ENCODE data around the gene RNF14. TPM values are rescaled to one million over a fixed set of nuclear protein-coding genes. Genes with fewer than 3 reads are reported as not detected.

Gene RNF14
- total and polyA plus RNA-seq, 2 donors (not counting 1 experiment from before 2014, with no cell fraction given): 10.5 to 26.6 TPM

DNA sequence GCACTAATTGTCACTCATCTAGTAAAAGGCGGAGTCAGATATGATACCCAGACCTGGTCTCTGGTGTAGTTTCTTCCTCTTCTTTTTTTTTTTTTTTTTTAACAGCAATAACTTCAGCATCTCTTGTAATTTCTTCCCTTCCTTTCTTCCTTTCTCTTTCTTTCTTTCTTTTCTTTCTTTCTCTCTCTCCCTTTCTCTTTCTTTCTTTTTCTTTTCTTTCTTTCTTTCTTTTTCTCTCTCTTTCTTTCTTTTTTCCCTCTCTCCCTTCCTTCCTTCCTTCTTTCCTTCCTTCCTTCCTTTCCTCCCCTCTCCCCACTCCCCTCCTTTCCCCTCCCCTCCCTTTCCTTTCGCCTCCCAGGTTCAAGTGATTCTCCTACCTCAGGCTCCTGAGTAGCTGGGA is 69.8 kb downstream of the RNF14 start:
- Mint-ChIP-seq H3K27me3 (peaks cover 23% of the 10 kb centered on the region), H3K9me3 (ENCODE audit: insufficient read depth) (no peaks in the 10 kb centered on the region), H3K4me1 (no peaks in the 10 kb centered on the region), H3K27ac (no peak overlapping the region), H3K4me3 (no peak overlapping the region)
- no peak overlapping the region for H3K4me2 ChIP-seq (replicated peaks; ENCODE audit: low read depth, low read length, poor library complexity, severe bottlenecking)
- TF ChIP-seq EZH2 (IDR thresholded peaks at IDR 0.05; ENCODE audit: borderline replicate concordance, insufficient read depth, low read depth, low read length, poor library complexity, severe bottlenecking): no peak
- TF ChIP-seq, protein P1, sequence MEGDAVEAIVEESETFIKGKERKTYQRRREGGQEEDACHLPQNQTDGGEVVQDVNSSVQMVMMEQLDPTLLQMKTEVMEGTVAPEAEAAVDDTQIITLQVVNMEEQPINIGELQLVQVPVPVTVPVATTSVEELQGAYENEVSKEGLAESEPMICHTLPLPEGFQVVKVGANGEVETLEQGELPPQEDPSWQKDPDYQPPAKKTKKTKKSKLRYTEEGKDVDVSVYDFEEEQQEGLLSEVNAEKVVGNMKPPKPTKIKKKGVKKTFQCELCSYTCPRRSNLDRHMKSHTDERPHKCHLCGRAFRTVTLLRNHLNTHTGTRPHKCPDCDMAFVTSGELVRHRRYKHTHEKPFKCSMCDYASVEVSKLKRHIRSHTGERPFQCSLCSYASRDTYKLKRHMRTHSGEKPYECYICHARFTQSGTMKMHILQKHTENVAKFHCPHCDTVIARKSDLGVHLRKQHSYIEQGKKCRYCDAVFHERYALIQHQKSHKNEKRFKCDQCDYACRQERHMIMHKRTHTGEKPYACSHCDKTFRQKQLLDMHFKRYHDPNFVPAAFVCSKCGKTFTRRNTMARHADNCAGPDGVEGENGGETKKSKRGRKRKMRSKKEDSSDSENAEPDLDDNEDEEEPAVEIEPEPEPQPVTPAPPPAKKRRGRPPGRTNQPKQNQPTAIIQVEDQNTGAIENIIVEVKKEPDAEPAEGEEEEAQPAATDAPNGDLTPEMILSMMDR (IDR thresholded peaks at IDR 0.05): no peak
- no peaks in the 10 kb centered on the region for H3K79me2 ChIP-seq (ENCODE audit: control insufficient read depth, insufficient read depth, low read length)
- no peak overlapping the region for H3K9ac ChIP-seq (ENCODE audit: low read length)
- H3K36me3 ChIP-seq (replicated peaks in 1 of 2; ENCODE audit: control extremely low read depth in 1 of 2, control insufficient read depth in 1 of 2, extremely low read depth in 1 of 2, insufficient read depth in 2 of 2, low read length in 1 of 2): no peaks in the 10 kb centered on the region
- intact Hi-C loops (cut with micrococcal nuclease): no loop called here
- WGBS (ENCODE audit: insufficient coverage): no CpG with 5 or more reads among the region's 2 CpGs
- H4K20me1 ChIP-seq (ENCODE audit: control insufficient read depth, insufficient read depth, low read length, poor library complexity, severe bottlenecking): no peaks in the 10 kb centered on the region
- no peaks in the 10 kb centered on the region for H3K9me3 ChIP-seq (ENCODE audit: control extremely low read depth in 1 of 3, control insufficient read depth in 2 of 3, insufficient read depth in 1 of 3, low read length in 2 of 3)
- POLR2A ChIA-PET: no interaction called here
- no peak overlapping the region for H3K27ac ChIP-seq (ENCODE audit: low read length in 2 of 2)
- no peaks in the 10 kb centered on the region for H3K4me1 ChIP-seq (ENCODE audit: control insufficient read depth in 2 of 2, insufficient read depth in 2 of 2, low read length in 2 of 2)
- H3K27me3 ChIP-seq (replicated peaks in 1 of 4; ENCODE audit: control extremely low read depth in 1 of 4, control insufficient read depth in 3 of 4, insufficient read depth in 4 of 4, low read length in 3 of 4): no peaks in the 10 kb centered on the region
- H3K4me3 ChIP-seq (ENCODE audit: control extremely low read depth in 1 of 5, extremely low read depth in 1 of 5, insufficient read depth in 1 of 5, low read depth in 2 of 5, low read length in 4 of 5): no peak overlapping the region
- ATAC-seq (ENCODE audit: low read depth) (no peak), DNase-seq (no peak)
- CTCF ChIA-PET: no interaction called here
- no peak overlapping the region for H2AFZ ChIP-seq (ENCODE audit: insufficient read depth, low read depth, low read length, poor library complexity, severe bottlenecking)

Other genes with a start within 250 kb of the RNF14 start
- gene PCDH1, start 90.7 kb upstream of the RNF14 start, total RNA-seq: not detected in 2 replicates
- 0.06 TPM in 1 of 2 replicates, not detected in the other for gene PCDH1, start 90.7 kb upstream of the RNF14 start, polyA plus RNA-seq
- gene DELE1, start 45.2 kb upstream of the RNF14 start, total RNA-seq: 124 and 134 TPM in 2 replicates
- 85.5 and 127 TPM in 2 replicates for gene DELE1, start 45.2 kb upstream of the RNF14 start, polyA plus RNA-seq
- not detected in 2 replicates for gene PCDH12, start 10.9 kb upstream of the RNF14 start, total RNA-seq
- 0.01 TPM in 1 of 2 replicates, not detected in the other for gene PCDH12, start 10.9 kb upstream of the RNF14 start, polyA plus RNA-seq
- 12.1 and 15.0 TPM in 2 replicates for gene GNPDA1, start 43.9 kb downstream of the RNF14 start, total RNA-seq
- gene GNPDA1, start 43.9 kb downstream of the RNF14 start, polyA plus RNA-seq: 1.2 and 3.1 TPM in 2 replicates
- 34.6 TPM in 2 replicates for gene NDFIP1, start 139.7 kb downstream of the RNF14 start, total RNA-seq
- 8.3 and 10.6 TPM in 2 replicates for gene NDFIP1, start 139.7 kb downstream of the RNF14 start, polyA plus RNA-seq

Data from B cell (primary cell).